ENCODE results near the gene MNX1.

The MNX1 gene

DNA sequence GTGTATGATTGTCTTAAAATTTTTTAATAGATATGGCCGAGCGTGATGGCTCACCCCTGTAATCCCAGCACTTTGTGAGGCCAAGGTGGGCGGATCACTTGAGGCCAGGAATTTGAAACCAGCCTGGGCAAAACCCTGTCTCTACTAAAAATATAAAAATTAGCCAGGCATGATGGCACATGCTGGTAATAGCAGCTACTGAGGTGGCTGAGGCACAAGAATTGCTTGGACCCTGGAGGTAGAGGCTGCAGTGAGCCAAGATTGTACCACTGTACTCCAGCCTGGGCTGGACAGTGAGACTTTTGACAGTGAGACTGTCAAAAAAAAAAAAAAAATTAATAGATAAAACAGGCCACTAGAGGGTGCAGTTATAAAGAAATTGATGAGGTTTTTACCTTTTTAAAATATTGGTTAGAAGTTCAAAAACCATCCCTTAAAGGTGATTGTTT is 40.5 kb downstream of the MNX1 start:
- DNase-seq (no peak), ATAC-seq (no peak)

DNA sequence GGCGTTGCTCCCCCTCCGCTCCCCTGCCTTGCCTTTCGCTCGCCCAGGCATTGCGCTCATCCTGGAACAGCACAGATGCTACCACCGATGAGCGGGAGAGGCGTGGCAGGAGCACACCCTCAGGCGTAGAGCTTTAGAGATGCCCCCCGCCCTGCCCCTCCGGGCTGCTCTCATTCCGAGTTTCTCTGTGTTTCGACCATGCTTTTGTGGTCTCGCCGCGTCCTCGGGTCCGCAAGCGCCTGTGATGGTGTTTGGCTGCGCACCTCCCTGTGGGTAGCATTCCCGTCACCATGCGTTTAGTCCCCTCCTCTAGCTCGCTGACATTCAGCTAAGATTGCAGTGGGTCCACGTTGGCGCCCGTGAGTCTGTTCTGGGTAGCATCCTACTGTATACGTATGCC is 42.3 kb downstream of the MNX1 start:
- DNase-seq (no peak), ATAC-seq (no peak)

DNA sequence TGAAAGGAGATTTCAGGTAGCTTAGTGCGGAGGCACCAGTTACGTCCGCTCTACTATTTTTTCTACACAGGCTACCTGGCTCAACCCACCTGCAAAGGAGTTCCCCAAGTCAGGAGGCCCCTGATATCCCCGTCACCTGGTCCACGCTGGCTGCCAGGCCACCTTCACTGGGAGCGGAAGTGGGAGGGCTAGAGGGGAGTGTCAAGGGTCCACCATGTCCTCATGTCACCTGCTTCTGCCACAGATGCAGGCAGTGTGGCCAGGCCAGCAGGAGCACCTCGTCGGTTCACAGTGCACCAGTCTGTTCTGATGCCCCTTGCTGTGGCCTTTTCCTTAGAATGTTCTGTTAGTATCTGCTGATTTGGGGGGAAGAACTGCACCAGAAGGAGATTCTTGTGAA is 44.1 kb downstream of the MNX1 start:
- DNase-seq (no peak), ATAC-seq (no peak)

DNA sequence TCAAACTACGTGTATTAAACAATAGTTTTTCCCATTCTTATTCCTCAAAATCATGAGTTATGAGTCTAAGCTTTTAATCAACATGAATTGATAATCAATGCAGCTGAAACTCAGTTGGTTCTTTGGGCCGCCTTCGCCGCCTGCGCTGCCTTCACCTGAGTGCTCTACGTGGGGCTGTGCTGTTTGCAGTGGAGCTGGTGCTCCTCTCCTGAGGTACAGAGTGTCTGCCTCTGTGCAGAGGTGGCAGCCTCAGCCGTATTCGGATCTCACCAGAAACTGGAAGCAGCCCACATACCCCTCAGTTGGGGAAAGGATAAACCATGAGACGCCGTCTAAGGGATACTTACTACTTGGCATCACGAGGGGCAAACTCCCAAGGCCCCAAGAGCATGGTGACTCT is 45.5 kb downstream of the MNX1 start:
- no peak for ATAC-seq
- no peak for DNase-seq

DNA sequence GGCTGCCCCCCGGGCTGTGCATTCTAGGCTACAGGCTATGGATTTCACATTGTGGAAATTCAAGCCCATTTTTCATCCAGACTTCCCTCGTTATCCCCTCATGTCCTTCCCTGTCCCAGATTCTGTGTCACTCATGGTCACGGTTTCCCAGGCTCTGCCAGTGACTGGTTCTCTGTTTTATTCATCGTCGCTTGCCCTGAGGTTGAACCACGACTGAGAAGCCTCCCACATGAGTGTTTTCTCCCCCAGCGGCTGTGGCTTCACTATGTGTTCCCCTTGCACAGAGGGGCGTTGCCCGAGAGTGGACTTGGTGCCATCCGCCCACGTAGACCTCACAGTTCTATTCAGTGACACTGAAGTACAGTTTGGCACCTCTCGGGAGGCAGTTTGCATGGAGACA is 47.0 kb downstream of the MNX1 start:
- no peak for ATAC-seq
- DNase-seq, result no peak

DNA sequence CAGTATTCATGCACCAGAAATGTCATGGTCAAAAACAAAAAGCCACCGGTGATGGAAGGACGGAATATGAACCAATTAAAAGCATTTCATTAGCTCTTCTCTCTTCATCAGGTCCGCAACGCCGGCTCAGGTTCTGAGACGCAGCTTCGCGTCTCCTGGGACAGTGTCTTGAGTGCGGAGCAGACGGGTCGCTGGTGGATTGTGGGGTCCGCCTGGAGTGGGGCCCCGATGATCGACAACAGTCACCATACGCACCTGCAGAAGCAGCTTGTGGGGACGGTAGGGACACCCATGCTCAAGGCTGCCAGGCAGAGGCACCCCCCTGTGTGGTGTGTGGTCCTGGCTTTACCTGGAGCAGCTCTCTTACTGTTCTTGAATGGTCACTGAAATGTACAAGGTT is 47.6 kb downstream of the MNX1 start:
- no peak for DNase-seq
- no peak for ATAC-seq

DNA sequence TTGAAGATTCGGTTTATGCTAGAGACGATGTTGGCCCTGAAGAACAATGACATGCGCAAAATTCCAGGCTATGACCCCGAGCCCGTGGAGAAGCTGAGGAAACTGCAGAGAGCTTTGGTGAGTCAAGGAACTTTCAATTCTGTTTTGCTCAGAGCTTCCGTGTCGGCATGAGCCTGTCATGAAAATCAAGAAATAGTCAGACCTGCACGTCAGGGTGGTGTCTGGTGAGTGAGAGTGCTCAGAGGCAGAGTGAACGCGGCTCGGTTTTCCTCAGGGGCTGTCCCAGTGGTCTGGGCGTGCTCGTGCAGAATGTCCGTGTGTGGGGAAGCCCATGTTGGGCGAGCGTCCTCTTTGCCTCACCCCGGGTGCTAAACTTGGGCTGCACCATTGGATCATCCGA is 48.3 kb downstream of the MNX1 start:
- DNase-seq (no peak), ATAC-seq (no peak)

DNA sequence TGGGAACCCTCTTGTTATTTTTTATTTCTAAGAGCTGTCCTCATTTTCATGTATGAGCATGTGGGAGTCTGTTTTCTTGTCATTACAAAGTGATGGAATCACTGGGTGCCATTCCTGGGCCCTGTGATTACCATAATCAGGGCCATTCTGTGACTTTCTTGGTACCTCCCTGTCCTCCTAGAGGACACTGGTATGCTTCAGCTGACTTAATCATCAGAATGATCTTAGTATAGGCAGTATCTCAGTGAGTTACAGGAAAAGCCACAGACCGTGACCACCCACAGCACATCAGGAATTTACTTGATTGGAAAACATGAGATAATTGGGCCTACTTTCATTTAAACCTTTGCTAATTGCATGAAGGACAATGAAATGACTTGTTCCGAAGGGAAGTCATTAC is 53.7 kb downstream of the MNX1 start:
- DNase-seq, result no peak
- ATAC-seq, result no peak

DNA sequence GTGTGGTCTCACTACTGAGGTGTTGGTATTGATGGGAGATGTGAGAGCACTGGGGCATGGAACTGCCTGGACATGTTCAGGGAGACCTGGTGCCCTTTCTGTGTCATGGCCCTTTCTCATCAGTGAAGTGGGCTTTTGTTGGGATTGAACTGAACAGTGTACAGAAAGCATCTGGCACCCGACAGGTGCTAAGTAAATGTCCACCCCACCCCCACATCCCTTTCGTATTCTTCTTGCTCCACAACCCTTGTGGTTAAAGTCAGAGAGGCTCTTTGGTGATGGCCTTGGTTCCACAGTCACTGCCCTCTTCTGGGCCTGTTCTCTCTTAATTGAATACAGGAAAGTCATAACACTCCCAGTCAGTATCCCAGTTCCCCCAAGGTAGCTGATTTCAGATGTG is 55.5 kb downstream of the MNX1 start:
- ATAC-seq (no peak), DNase-seq (no peak)

Measured in stimulated activated naive CD8-positive, alpha-beta T cell treated with anti-CD3 and anti-CD28 coated beads, Interleukin-15, Interleukin-2, amounts not matched to agents 100 U/mL and 50 U/mL, for 24 hours (primary cell).